Measurements from ENCODE around the gene TRPM8.

Gene TRPM8

GRCh38 chr2:233919319-233919718 lies 2.1 kb downstream of the TRPM8 start:
- ATAC-seq (replicated peaks; ENCODE audit: extremely low read depth, poor library complexity, severe bottlenecking) (no peak), DNase-seq (ENCODE audit: low spot score in 2 of 2) (no peak)
- Mint-ChIP-seq H3K4me3 (no peak overlapping the region), H3K27me3 (peaks cover 56% of the 10 kb centered on the region), H3K27ac (ENCODE audit: low read depth) (no peak overlapping the region), H3K36me3 (ENCODE audit: insufficient read depth) (no peaks in the 10 kb centered on the region), H3K4me1 (peaks cover 7% of the 10 kb centered on the region), H3K9me3 (no peaks in the 10 kb centered on the region)

DNA sequence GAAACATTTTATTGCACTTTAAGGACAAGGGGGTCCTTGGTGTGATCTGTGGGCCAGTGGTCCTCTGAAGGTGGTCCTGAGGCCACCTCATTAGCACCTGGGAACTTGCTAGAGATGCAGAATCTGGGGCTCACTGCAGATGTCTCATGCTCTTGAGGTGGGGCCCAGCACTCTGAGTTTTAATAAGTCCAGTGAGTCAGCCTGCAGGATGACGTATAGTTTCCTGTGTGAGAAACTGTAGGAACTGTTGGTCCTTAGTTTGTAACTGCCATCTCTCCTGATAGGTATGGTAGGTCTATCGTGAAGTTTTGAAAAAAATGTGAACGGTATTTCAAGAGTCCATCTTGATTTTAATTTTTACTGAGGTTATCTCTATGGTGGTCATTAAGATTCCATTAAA lies 2.8 kb downstream of the TRPM8 start:
- no peak for DNase-seq (ENCODE audit: low spot score in 2 of 2)
- peaks cover 7% of the 10 kb centered on the region for H3K4me1 Mint-ChIP-seq
- H3K27me3 Mint-ChIP-seq: peaks cover 56% of the 10 kb centered on the region
- H3K27ac Mint-ChIP-seq (ENCODE audit: low read depth): no peak overlapping the region
- no peaks in the 10 kb centered on the region for H3K9me3 Mint-ChIP-seq
- no peak overlapping the region for H3K4me3 Mint-ChIP-seq
- ATAC-seq (replicated peaks; ENCODE audit: extremely low read depth, poor library complexity, severe bottlenecking): peak; percentile 32
- no peaks in the 10 kb centered on the region for H3K36me3 Mint-ChIP-seq (ENCODE audit: insufficient read depth)

DNA sequence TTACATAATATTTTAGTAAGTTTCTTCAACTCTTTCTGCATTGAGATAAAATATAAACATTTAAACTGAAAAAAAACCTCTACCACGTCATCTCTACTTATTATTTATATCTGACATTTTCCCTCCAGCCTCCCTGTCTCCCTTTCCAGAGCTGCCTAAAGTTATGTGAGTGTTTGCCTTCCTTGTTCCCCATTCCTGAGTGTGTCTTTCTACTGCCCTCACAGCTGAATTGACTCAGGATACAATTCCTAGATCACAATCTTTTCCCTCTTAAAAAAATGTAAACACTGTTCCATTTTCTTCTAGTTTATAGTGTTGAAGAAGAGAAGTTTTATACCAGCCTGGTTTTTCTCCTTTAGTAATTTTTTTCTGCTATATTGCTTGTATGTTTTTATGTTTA lies 5.3 kb downstream of the TRPM8 start:
- Mint-ChIP-seq H3K4me3 (no peak overlapping the region), H3K9me3 (no peaks in the 10 kb centered on the region), H3K27ac (ENCODE audit: low read depth) (no peak overlapping the region), H3K36me3 (ENCODE audit: insufficient read depth) (no peaks in the 10 kb centered on the region), H3K4me1 (peaks cover 7% of the 10 kb centered on the region), H3K27me3 (peaks cover 56% of the 10 kb centered on the region)
- ATAC-seq (replicated peaks; ENCODE audit: extremely low read depth, poor library complexity, severe bottlenecking) (no peak), DNase-seq (ENCODE audit: low spot score in 2 of 2) (no peak)

DNA sequence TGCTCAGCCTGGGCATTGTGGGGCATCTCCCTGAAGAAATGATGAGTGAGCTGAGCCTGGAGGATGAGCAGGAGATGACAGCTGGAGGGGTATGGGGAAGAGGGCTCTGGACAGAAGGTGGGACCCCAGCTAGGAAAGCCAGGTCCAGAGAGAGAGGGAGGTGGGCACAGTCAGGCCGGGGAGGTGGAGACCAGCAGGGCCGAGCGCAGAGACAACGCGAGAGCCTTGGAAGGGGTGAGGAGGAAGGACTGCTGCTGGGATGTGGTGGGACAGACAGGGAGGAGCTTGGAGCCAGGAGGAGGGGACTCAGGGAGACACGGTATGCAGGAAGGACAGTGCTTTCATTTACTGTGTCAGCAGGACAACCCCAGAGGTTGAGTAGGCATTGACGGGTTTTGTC lies 8.2 kb downstream of the TRPM8 start:
- DNase-seq (ENCODE audit: low spot score in 2 of 2): no peak
- Mint-ChIP-seq H3K27me3 (peaks cover 72% of the 10 kb centered on the region), H3K9me3 (no peaks in the 10 kb centered on the region), H3K4me1 (peaks cover 12% of the 10 kb centered on the region), H3K36me3 (ENCODE audit: insufficient read depth) (no peaks in the 10 kb centered on the region), H3K4me3 (no peak overlapping the region), H3K27ac (ENCODE audit: low read depth) (no peak overlapping the region)
- no peak for ATAC-seq (replicated peaks; ENCODE audit: extremely low read depth, poor library complexity, severe bottlenecking)

GRCh38 chr2:233926806-233927205 lies 9.6 kb downstream of the TRPM8 start:
- H3K27me3 Mint-ChIP-seq: peaks cover 86% of the 10 kb centered on the region
- H3K27ac Mint-ChIP-seq (ENCODE audit: low read depth): no peak overlapping the region
- ATAC-seq (replicated peaks; ENCODE audit: extremely low read depth, poor library complexity, severe bottlenecking) (no peak), DNase-seq (ENCODE audit: low spot score in 2 of 2) (no peak)
- peaks cover 12% of the 10 kb centered on the region for H3K4me1 Mint-ChIP-seq
- H3K9me3 Mint-ChIP-seq: no peaks in the 10 kb centered on the region
- no peaks in the 10 kb centered on the region for H3K36me3 Mint-ChIP-seq (ENCODE audit: insufficient read depth)
- H3K4me3 Mint-ChIP-seq: no peak overlapping the region

DNA sequence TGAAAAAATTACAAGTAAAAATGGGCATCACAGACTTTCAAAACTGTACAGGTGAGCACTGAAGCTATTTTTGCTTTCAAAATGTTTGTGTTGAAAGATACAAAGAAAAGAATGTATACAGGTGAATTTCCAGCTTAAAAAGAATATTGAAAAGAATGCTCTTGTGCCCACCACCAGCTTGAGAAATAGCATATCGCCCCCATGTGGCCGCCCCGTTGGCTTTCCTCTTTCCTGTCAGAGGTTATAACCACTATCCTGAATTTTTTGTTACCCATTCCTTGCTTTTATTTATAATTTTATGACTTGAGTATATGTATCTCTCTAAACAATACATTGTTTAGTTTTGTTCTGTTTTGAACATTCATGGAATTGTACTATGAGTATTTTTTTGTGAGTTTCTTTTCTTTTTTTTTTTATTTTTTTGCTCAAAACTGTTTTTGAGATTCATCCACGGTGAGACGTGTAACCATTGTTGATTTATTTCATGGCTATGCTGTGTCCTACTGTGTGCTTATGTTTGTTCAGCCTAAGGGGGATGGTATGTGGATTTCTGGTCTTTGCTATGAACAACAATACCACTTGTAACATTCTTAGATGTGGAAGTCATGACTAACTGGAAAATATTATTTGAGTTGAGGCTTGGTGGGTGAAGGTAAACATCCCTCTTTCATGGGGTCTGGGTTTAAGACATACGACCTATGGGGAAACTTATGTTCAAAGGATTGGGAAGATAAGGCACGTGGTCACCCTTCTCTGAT lies 11.6 kb downstream of the TRPM8 start:
- ATAC-seq (replicated peaks; ENCODE audit: extremely low read depth, poor library complexity, severe bottlenecking) (no peak), DNase-seq (ENCODE audit: low spot score in 2 of 2) (no peak)
- H3K27ac Mint-ChIP-seq (ENCODE audit: low read depth): no peak overlapping the region
- peaks cover 12% of the 10 kb centered on the region for H3K4me1 Mint-ChIP-seq
- peaks cover 100% of the 10 kb centered on the region for H3K27me3 Mint-ChIP-seq
- no peaks in the 10 kb centered on the region for H3K36me3 Mint-ChIP-seq (ENCODE audit: insufficient read depth)
- no peak overlapping the region for H3K4me3 Mint-ChIP-seq
- no peaks in the 10 kb centered on the region for H3K9me3 Mint-ChIP-seq

DNA sequence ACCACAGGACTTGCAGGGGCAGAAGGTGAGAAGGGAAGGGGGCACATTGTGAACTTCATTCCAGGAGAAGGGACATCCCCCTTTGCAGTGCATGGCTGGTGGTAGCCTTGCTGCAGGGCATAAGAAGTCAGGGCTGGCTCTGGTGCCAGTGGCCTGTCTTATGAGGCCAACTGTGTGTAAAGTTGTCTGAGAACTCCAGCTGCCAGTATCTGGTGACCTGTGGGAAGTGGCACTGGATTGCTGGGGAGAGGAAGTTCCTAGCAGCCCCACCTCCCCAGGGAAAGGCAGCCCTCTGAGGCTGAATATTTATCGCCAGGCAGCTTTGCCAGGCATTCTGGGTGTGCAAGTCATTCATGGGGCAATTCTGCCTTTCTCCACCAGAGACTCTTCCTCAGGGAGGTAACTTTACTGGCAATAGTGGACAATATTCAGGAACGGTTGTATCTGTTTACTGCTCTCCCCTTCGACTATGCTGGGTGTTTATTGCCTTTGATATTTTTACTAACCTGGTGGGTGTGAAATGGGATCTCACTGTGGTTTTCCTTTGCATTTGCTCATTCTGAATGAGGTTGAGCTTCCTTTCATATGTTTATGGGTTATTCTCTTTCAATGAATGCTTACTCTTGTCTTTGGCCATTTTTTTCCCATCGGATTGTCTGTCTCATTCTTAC lies 12.3 kb downstream of the TRPM8 start:
- Mint-ChIP-seq H3K4me1 (peaks cover 12% of the 10 kb centered on the region), H3K36me3 (ENCODE audit: insufficient read depth) (no peaks in the 10 kb centered on the region), H3K27me3 (peaks cover 100% of the 10 kb centered on the region), H3K9me3 (no peaks in the 10 kb centered on the region), H3K4me3 (no peak overlapping the region), H3K27ac (ENCODE audit: low read depth) (no peak overlapping the region)
- ATAC-seq (replicated peaks; ENCODE audit: extremely low read depth, poor library complexity, severe bottlenecking) (no peak), DNase-seq (ENCODE audit: low spot score in 2 of 2) (no peak)

- no peak overlapping the region for H3K4me3 Mint-ChIP-seq
- H3K9me3 Mint-ChIP-seq: no peaks in the 10 kb centered on the region
- H3K36me3 Mint-ChIP-seq (ENCODE audit: insufficient read depth): no peaks in the 10 kb centered on the region
- H3K27ac Mint-ChIP-seq (ENCODE audit: low read depth): no peak overlapping the region
- no peak for ATAC-seq (replicated peaks; ENCODE audit: extremely low read depth, poor library complexity, severe bottlenecking)
- H3K4me1 Mint-ChIP-seq: peaks cover 14% of the 10 kb centered on the region
- no peak for DNase-seq (ENCODE audit: low spot score in 2 of 2)
- H3K27me3 Mint-ChIP-seq: peaks cover 81% of the 10 kb centered on the region
Observed at GRCh38 chr2:233934524-233934923, 17.4 kb downstream of the TRPM8 start.

- DNase-seq (ENCODE audit: low spot score in 2 of 2): no peak
- Mint-ChIP-seq H3K27me3 (peaks cover 81% of the 10 kb centered on the region), H3K9me3 (no peaks in the 10 kb centered on the region)
Observed at GRCh38 chr2:233935426-233935825, 18.3 kb downstream of the TRPM8 start.

DNA sequence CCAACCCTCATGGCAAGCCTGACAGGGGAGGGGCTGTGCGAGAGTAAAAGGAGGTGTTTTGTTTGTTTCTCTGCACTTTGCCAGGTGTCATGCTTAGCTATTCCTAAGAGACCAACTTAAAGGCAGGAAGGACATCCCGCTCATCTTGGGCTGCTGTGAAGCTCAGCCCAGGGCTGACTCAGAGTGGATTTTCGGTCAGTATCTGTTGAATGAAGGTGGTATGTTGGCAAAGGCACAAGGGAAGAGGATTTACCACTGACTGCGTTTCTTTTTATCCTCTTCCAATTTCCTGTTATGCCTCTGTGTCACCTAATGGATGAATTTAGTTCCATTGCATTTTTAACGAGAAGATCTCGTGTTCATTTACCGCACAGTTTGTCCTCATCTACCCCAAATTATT lies 18.9 kb downstream of the TRPM8 start:
- Mint-ChIP-seq H3K9me3 (no peaks in the 10 kb centered on the region), H3K4me3 (no peak overlapping the region)

More at GRCh38 chr2:233935426-233935825, 18.3 kb downstream of the TRPM8 start:
- no peak for ATAC-seq (replicated peaks; ENCODE audit: extremely low read depth, poor library complexity, severe bottlenecking)
- Mint-ChIP-seq H3K4me1 (peaks cover 11% of the 10 kb centered on the region), H3K27ac (ENCODE audit: low read depth) (no peak overlapping the region), H3K36me3 (ENCODE audit: insufficient read depth) (no peaks in the 10 kb centered on the region), H3K4me3 (no peak overlapping the region)

GRCh38 chr2:233938676-233939370 lies 21.6 kb downstream of the TRPM8 start:
- H3K4me3 Mint-ChIP-seq: peak overlapping the region; percentile 52
- no peaks in the 10 kb centered on the region for H3K9me3 Mint-ChIP-seq
- no peak overlapping the region for H3K27ac Mint-ChIP-seq (ENCODE audit: low read depth)
- peaks cover 74% of the 10 kb centered on the region for H3K27me3 Mint-ChIP-seq
- ATAC-seq (replicated peaks; ENCODE audit: extremely low read depth, poor library complexity, severe bottlenecking) (no peak), DNase-seq (ENCODE audit: low spot score in 2 of 2) (no peak)
- H3K36me3 Mint-ChIP-seq (ENCODE audit: insufficient read depth): no peaks in the 10 kb centered on the region
- H3K4me1 Mint-ChIP-seq: peaks cover 11% of the 10 kb centered on the region

More for the DNA sequence above, 18.9 kb downstream of the TRPM8 start:
- H3K27ac Mint-ChIP-seq (ENCODE audit: low read depth): no peak overlapping the region
- peaks cover 11% of the 10 kb centered on the region for H3K4me1 Mint-ChIP-seq
- DNase-seq (ENCODE audit: low spot score in 2 of 2): no peak
- H3K27me3 Mint-ChIP-seq: peaks cover 81% of the 10 kb centered on the region
- no peaks in the 10 kb centered on the region for H3K36me3 Mint-ChIP-seq (ENCODE audit: insufficient read depth)
- ATAC-seq (replicated peaks; ENCODE audit: extremely low read depth, poor library complexity, severe bottlenecking): no peak

DNA sequence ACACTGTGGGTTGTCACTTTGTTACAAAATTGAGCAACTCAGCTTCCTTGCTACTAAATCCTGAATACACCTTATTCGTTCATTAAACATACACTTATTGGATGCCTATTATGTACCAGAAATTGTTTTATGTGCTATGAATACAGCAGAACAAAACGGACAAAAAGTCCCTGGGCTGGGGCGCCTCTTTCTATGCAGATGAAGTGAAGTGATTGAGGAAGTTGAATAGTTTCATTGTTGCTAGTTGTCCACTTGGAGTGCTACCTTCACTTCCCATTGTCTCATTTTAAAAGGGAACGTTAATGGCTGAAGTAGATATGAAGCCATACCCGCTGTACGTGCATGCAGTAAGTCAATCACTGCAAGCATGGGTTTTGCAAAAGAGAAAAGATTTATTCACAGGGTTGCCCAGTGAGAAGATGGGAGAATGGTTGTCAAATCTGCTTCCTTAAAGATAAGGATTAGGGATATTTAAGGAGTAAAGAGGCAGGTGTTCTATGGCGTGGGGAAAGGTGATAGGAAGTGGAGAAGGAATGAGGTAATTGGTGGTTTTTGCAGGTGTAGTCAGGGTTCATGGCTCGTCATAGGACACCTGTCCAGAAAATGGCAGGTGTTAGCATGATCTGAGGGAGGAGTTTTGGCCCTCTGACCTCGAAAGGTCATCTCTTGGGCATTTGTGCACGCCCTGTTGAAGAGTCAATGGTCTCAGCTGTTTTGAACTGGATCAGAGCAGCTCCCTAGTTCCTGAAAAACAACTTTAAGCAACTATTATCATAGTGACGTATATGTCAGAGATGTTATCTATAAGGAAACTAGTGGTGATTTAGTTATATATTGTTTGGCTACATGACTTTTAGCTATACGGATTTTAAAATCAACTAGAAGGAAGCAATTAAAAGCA lies 23.5 kb downstream of the TRPM8 start:
- peaks cover 11% of the 10 kb centered on the region for H3K4me1 Mint-ChIP-seq
- no peak for DNase-seq (ENCODE audit: low spot score in 2 of 2)

More for the DNA sequence above, 23.5 kb downstream of the TRPM8 start:
- Mint-ChIP-seq H3K27ac (ENCODE audit: low read depth) (no peak overlapping the region), H3K9me3 (no peaks in the 10 kb centered on the region), H3K27me3 (peaks cover 77% of the 10 kb centered on the region), H3K4me3 (no peak overlapping the region), H3K36me3 (ENCODE audit: insufficient read depth) (no peaks in the 10 kb centered on the region)
- ATAC-seq (replicated peaks; ENCODE audit: extremely low read depth, poor library complexity, severe bottlenecking): no peak

Data from central memory CD8-positive, alpha-beta T cell (primary cell).